ENCODE data around the gene PIP5K1B.

GRCh38 chr9:68740561-68740960 lies 35.5 kb downstream of the PIP5K1B start:
- TF ChIP-seq CTCF (conservative IDR thresholded peaks at IDR 0.05; ENCODE audit: low read length): no peak
- TF ChIP-seq EZH2phosphoT487 (IDR thresholded peaks at IDR 0.05; ENCODE audit: borderline replicate concordance): no peak

Measured in Loucy (cell line).